Endometrial microvascular endothelial cells (primary cell): Measurements from ENCODE around the gene DRD2. TPM values are rescaled to one million over a fixed set of nuclear protein-coding genes. Genes with fewer than 3 reads are reported as not detected.

ENCODE experiments used
- in situ Hi-C: cut with HindIII; loops from 2 replicates; pipeline ENCODE4 v1.10.0; 2017; ENCODE audit warnings: low sequenced_read_pairs, low pct_unique_long_range_greater_than_20kb; ENCODE audit errors: inconsistent ontology term
- total RNA-seq: library from RNA; depleted of rRNA; stranded (reverse); fragments of >200 nt; gene quantifications from one replicate; pipeline ENCODE4 v1.2.3, GENCODE V29; 2015; ENCODE audit errors: inconsistent ontology term

DRD2 gene
- total RNA-seq, 1 donor from 2014 or later: not detected

- in situ Hi-C loops: no loop called here
Observed at GRCh38 chr11:113457784-113458183, 17.4 kb downstream of the DRD2 start.

GRCh38 chr11:113454455-113454854, 20.7 kb downstream of the DRD2 start:
- in situ Hi-C loops: no loop called here

- in situ Hi-C loops: no loop called here
Observed at GRCh38 chr11:113449743-113450142, 25.5 kb downstream of the DRD2 start.

GRCh38 chr11:113448316-113448677, 26.9 kb downstream of the DRD2 start:
- in situ Hi-C loops: no loop called here

GRCh38 chr11:113447621-113448315, 27.4 kb downstream of the DRD2 start:
- in situ Hi-C loops: no loop called here

GRCh38 chr11:113446938-113447337, 28.3 kb downstream of the DRD2 start:
- in situ Hi-C loops: no loop called here

- in situ Hi-C loops: no loop called here
Observed at GRCh38 chr11:113446112-113446511, 29.1 kb downstream of the DRD2 start.

GRCh38 chr11:113444502-113445123, 30.6 kb downstream of the DRD2 start:
- in situ Hi-C loops: no loop called here

- in situ Hi-C loops: no loop called here
Observed at GRCh38 chr11:113440816-113441215, 34.4 kb downstream of the DRD2 start.

GRCh38 chr11:113436672-113437252, 38.4 kb downstream of the DRD2 start:
- in situ Hi-C loops: no loop called here

- in situ Hi-C loops: no loop called here
Observed at GRCh38 chr11:113435190-113435968, 39.8 kb downstream of the DRD2 start.

GRCh38 chr11:113431746-113432145, 43.5 kb downstream of the DRD2 start:
- in situ Hi-C loops: no loop called here

- in situ Hi-C loops: no loop called here
Observed at GRCh38 chr11:113426686-113427085, 48.5 kb downstream of the DRD2 start.

- in situ Hi-C loops: no loop called here
Observed at GRCh38 chr11:113420808-113421207, 54.4 kb downstream of the DRD2 start.

- in situ Hi-C loops: no loop called here
Observed at GRCh38 chr11:113419454-113420003, 55.7 kb downstream of the DRD2 start.

- in situ Hi-C loops: no loop called here
Observed at GRCh38 chr11:113417428-113417827, 57.8 kb downstream of the DRD2 start.

GRCh38 chr11:113415343-113415742, 59.9 kb downstream of the DRD2 start:
- in situ Hi-C loops: no loop called here

GRCh38 chr11:113412675-113413074, 62.5 kb downstream of the DRD2 start:
- in situ Hi-C loops: no loop called here

- in situ Hi-C loops: no loop called here
Observed at GRCh38 chr11:113411536-113411935, 63.7 kb downstream of the DRD2 start.
